WTC11 (cell line): Measurements from ENCODE around the gene MCOLN1. TPM values are rescaled to one million over a fixed set of nuclear protein-coding genes. Genes with fewer than 3 reads are reported as not detected.

Experiments
- ATAC-seq: fragments of 200-7000 bp; cut with Tn5 transposase; 2 replicates; pipeline ENCODE4 v1.10.0; 2021; ENCODE audit warnings: mild to moderate bottlenecking, moderate library complexity
- CTCF ChIA-PET: fragments of 300-600 bp; sonication (Branson Sonifier 250); formaldehyde crosslinking; loops from one replicate; lab custom pipeline; 2021; ENCODE audit warnings: antibody characterized with exemption; lab: Charles Lee
- POLR2A ChIA-PET: fragments of 350-600 bp; sonication (Branson Sonifier 250); formaldehyde crosslinking; loops from one replicate; lab custom pipeline; 2021; ENCODE audit warnings: antibody characterized with exemption; lab: Charles Lee
- DNase-seq: peaks from one replicate; pipeline ENCODE4 v3.0.0; 2021; ENCODE audit warnings: low spot score
- H3K27ac Mint-ChIP-seq: 2 replicates; pipeline ENCODE4 v1.8.0; 2021; ENCODE audit warnings: mixed read lengths
- H3K27me3 Mint-ChIP-seq: 2 replicates; pipeline ENCODE4 v1.8.0; 2021; ENCODE audit warnings: low read depth, mild to moderate bottlenecking, moderate library complexity, mixed read lengths
- H3K36me3 Mint-ChIP-seq: 2 replicates; pipeline ENCODE4 v1.8.0; 2021; ENCODE audit warnings: mixed read lengths
- H3K4me1 Mint-ChIP-seq: 2 replicates; pipeline ENCODE4 v1.8.0; 2022; ENCODE audit warnings: mixed read lengths
- H3K4me3 Mint-ChIP-seq: 2 replicates; pipeline ENCODE4 v1.8.0; 2021; ENCODE audit warnings: mild to moderate bottlenecking, moderate library complexity, mixed read lengths
- H3K9me3 Mint-ChIP-seq: 2 replicates; pipeline ENCODE4 v1.8.0; 2021; ENCODE audit warnings: mixed read lengths
- ATF6 ChIP-seq: sonication (generic); formaldehyde crosslinking; IDR thresholded peaks from 2 replicates; pipeline ENCODE4 v1.8.1; 2023; ENCODE audit warnings: mild to moderate bottlenecking, missing genetic modification reagents
- E2F1 ChIP-seq: sonication (generic); formaldehyde crosslinking; IDR thresholded peaks from 2 replicates; pipeline ENCODE4 v1.8.0; 2022; ENCODE audit warnings: mild to moderate bottlenecking, missing genetic modification reagents
- FOXP4 ChIP-seq: sonication (generic); formaldehyde crosslinking; IDR thresholded peaks from 2 replicates; pipeline ENCODE4 v1.8.0; 2022; ENCODE audit warnings: mild to moderate bottlenecking, missing genetic modification reagents
- HMGA2 ChIP-seq: fragments of 250-450 bp; sonication (Bioruptor Pico); IDR thresholded peaks from 2 replicates; pipeline ENCODE4 v1.4.0; 2021; ENCODE audit warnings: mild to moderate bottlenecking, moderate library complexity
- HMGXB4 ChIP-seq: sonication (generic); formaldehyde crosslinking; IDR thresholded peaks from 2 replicates; pipeline ENCODE4 v1.8.1; 2023; ENCODE audit warnings: mild to moderate bottlenecking, moderate library complexity, missing genetic modification reagents
- KAT7 ChIP-seq: sonication (generic); formaldehyde crosslinking; IDR thresholded peaks from 2 replicates; pipeline ENCODE4 v1.8.1; 2023; ENCODE audit warnings: missing genetic modification reagents, mild to moderate bottlenecking, borderline replicate concordance
- PREB ChIP-seq: sonication (generic); formaldehyde crosslinking; IDR thresholded peaks from 2 replicates; pipeline ENCODE4 v1.8.1; 2022; ENCODE audit warnings: mild to moderate bottlenecking, missing genetic modification reagents, moderate library complexity, borderline replicate concordance
- RORB ChIP-seq: fragments of 250-450 bp; sonication (Bioruptor Pico); IDR thresholded peaks from 2 replicates; pipeline ENCODE4 v1.9.0; 2021; ENCODE audit warnings: mild to moderate bottlenecking
- TEAD1 ChIP-seq: sonication (generic); formaldehyde crosslinking; IDR thresholded peaks from 2 replicates; pipeline ENCODE4 v1.8.0; 2022; ENCODE audit warnings: mild to moderate bottlenecking, missing genetic modification reagents
- TP53 ChIP-seq: sonication (generic); formaldehyde crosslinking; IDR thresholded peaks from 2 replicates; pipeline ENCODE4 v1.8.1; 2023; ENCODE audit warnings: mild to moderate bottlenecking, missing genetic modification reagents
- ZBTB21 ChIP-seq: sonication (generic); formaldehyde crosslinking; IDR thresholded peaks from 2 replicates; pipeline ENCODE4 v1.8.1; 2023; ENCODE audit warnings: mild to moderate bottlenecking, missing genetic modification reagents, borderline replicate concordance
- ZNF121 ChIP-seq: sonication (generic); formaldehyde crosslinking; IDR thresholded peaks from 2 replicates; pipeline ENCODE4 v1.8.0; 2023; ENCODE audit warnings: missing genetic modification reagents
- total RNA-seq: library from RNA; stranded (reverse); gene quantifications from 3 replicates; pipeline ENCODE4 v1.2.3, GENCODE V29; 2021
- TF ChIP-seq, protein P1 (sequence below): fragments of 250-450 bp; sonication (Bioruptor Pico); conservative IDR thresholded peaks from 2 replicates; pipeline ENCODE4 v1.9.0; 2021; ENCODE audit warnings: mild to moderate bottlenecking
- TF ChIP-seq, protein P2 (sequence below): sonication (generic); formaldehyde crosslinking; IDR thresholded peaks from 2 replicates; pipeline ENCODE4 v1.8.0; 2023; ENCODE audit warnings: mild to moderate bottlenecking, missing genetic modification reagents
- TF ChIP-seq, protein P3 (sequence below): fragments of 250-450 bp; sonication (Bioruptor Pico); IDR thresholded peaks from 2 replicates; pipeline ENCODE4 v1.9.0; 2021; ENCODE audit warnings: mild to moderate bottlenecking

MCOLN1 gene
- total RNA-seq, 1 experiment from 2014 or later, result 19.7 TPM

DNA sequence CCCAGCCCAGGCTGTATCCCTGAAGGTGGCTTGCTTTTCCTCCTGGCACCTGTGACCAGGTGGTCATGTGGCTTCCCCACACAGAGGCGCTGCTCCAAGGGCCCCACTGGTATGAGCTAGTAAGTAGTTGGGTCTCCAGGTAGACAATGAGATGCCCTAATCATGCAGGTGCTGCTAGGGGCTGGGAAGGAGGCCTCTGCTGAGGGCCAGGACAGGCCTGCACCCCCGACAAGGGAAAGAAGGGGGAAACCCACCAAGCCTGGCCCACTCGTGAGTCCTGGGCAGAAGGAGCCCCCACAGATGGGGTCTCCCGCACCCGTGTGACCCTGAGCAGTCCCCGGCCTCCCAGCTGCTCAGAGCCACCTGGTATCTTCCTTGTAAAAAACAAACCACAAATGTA, 46.8 kb upstream of the MCOLN1 start (continued):
- no peak for TF ChIP-seq RORB
- no peak for TF ChIP-seq ZBTB21 (CRISPR knock-in tag)
- no peak for TF ChIP-seq PREB (CRISPR knock-in tag)
- no peak for TF ChIP-seq TP53 (CRISPR knock-in tag)

- ATAC-seq, result no peak
- Mint-ChIP-seq H3K9me3 (no peaks in the 10 kb centered on the region), H3K27ac (no peak overlapping the region), H3K27me3 (no peaks in the 10 kb centered on the region), H3K4me3 (no peak overlapping the region), H3K4me1 (peaks cover 8% of the 10 kb centered on the region), H3K36me3 (no peaks in the 10 kb centered on the region; the same call in 1 of the 2 replicates)
- DNase-seq, result no peak
- POLR2A ChIA-PET, result no interaction called here
- no peak for TF ChIP-seq HMGXB4 (CRISPR knock-in tag)
- TF ChIP-seq E2F1 (CRISPR knock-in tag), result no peak
- no peak for TF ChIP-seq KAT7 (CRISPR knock-in tag)
- no peak for TF ChIP-seq HMGA2 (CRISPR knock-in tag)
- TF ChIP-seq, protein P1, sequence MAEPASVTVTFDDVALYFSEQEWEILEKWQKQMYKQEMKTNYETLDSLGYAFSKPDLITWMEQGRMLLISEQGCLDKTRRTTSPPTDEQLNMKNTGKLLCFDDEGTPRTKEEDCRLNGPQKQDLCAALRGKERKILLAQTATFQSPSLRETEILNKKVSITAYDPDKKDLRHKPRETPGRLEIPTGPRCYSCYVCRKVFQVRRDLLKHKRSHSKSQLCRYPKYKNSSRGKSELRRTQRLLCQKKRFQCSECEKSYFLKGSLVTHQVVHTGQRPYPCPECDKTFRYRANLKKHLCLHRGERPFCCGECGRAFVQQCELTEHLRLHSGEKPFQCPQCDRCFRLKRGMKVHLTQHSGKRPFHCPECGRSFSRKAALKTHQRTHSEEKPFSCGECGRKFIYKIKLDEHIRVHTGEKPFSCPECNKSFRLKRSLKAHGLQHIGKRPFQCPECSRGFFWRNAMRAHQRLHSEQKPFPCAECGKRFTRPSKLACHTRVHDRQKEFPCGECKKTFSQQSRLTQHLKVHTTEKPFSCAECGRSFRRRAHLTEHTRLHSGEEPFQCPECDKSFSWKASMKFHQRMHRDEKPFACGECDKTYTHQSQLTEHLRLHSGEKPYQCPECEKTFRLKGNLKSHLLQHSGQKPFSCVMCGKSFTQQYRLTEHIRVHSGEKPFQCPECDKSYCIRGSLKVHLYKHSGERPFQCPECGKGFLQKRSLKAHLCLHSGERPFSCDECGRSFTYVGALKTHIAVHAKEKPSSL (CRISPR knock-in tag), result no peak
- TF ChIP-seq ZNF121 (CRISPR knock-in tag), result no peak
- TF ChIP-seq ATF6 (CRISPR knock-in tag), result no peak
- TF ChIP-seq, protein P2, sequence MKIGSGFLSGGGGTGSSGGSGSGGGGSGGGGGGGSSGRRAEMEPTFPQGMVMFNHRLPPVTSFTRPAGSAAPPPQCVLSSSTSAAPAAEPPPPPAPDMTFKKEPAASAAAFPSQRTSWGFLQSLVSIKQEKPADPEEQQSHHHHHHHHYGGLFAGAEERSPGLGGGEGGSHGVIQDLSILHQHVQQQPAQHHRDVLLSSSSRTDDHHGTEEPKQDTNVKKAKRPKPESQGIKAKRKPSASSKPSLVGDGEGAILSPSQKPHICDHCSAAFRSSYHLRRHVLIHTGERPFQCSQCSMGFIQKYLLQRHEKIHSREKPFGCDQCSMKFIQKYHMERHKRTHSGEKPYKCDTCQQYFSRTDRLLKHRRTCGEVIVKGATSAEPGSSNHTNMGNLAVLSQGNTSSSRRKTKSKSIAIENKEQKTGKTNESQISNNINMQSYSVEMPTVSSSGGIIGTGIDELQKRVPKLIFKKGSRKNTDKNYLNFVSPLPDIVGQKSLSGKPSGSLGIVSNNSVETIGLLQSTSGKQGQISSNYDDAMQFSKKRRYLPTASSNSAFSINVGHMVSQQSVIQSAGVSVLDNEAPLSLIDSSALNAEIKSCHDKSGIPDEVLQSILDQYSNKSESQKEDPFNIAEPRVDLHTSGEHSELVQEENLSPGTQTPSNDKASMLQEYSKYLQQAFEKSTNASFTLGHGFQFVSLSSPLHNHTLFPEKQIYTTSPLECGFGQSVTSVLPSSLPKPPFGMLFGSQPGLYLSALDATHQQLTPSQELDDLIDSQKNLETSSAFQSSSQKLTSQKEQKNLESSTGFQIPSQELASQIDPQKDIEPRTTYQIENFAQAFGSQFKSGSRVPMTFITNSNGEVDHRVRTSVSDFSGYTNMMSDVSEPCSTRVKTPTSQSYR, result no peak
- TF ChIP-seq FOXP4 (CRISPR knock-in tag), result no peak
- TF ChIP-seq TEAD1 (CRISPR knock-in tag), result no peak
- TF ChIP-seq, protein P3, sequence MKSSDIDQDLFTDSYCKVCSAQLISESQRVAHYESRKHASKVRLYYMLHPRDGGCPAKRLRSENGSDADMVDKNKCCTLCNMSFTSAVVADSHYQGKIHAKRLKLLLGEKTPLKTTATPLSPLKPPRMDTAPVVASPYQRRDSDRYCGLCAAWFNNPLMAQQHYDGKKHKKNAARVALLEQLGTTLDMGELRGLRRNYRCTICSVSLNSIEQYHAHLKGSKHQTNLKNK (CRISPR knock-in tag), result no peak
- CTCF ChIA-PET, result interaction anchor here (0.5 to 1.2 kb wide), 4 partner anchors 14 to 219 kb away, joined by 3 to 5 read pairs (median 3); a partner anchor contains a TSS
Measured at GRCh38 chr19:7476241-7476640, 46.2 kb upstream of the MCOLN1 start.
